Measurements from ENCODE around the gene ALK.

ALK gene

GRCh38 chr2:29802986-29803385 is 118.4 kb downstream of the ALK start:
- no peak for TF ChIP-seq TAF1 (IDR thresholded peaks at IDR 0.05; ENCODE audit: borderline replicate concordance, insufficient read depth, low read length)
- TF ChIP-seq SIN3A (IDR thresholded peaks at IDR 0.05; ENCODE audit: borderline replicate concordance, insufficient read depth, low read length): no peak
- TF ChIP-seq POLR2AphosphoS5 (IDR thresholded peaks at IDR 0.05; ENCODE audit: low read depth, low read length): no peak
- no peak for TF ChIP-seq FOXP2 (optimal IDR thresholded peaks at IDR 0.05; ENCODE audit: borderline replicate concordance, extremely low read depth, extremely low read length, insufficient read depth)
- TF ChIP-seq, protein P1, sequence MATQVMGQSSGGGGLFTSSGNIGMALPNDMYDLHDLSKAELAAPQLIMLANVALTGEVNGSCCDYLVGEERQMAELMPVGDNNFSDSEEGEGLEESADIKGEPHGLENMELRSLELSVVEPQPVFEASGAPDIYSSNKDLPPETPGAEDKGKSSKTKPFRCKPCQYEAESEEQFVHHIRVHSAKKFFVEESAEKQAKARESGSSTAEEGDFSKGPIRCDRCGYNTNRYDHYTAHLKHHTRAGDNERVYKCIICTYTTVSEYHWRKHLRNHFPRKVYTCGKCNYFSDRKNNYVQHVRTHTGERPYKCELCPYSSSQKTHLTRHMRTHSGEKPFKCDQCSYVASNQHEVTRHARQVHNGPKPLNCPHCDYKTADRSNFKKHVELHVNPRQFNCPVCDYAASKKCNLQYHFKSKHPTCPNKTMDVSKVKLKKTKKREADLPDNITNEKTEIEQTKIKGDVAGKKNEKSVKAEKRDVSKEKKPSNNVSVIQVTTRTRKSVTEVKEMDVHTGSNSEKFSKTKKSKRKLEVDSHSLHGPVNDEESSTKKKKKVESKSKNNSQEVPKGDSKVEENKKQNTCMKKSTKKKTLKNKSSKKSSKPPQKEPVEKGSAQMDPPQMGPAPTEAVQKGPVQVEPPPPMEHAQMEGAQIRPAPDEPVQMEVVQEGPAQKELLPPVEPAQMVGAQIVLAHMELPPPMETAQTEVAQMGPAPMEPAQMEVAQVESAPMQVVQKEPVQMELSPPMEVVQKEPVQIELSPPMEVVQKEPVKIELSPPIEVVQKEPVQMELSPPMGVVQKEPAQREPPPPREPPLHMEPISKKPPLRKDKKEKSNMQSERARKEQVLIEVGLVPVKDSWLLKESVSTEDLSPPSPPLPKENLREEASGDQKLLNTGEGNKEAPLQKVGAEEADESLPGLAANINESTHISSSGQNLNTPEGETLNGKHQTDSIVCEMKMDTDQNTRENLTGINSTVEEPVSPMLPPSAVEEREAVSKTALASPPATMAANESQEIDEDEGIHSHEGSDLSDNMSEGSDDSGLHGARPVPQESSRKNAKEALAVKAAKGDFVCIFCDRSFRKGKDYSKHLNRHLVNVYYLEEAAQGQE (IDR thresholded peaks at IDR 0.05; ENCODE audit: insufficient read depth in 1 of 2, low read depth in 2 of 2, low read length in 2 of 2): no peak

GRCh38 chr2:29799628-29800027 is 121.8 kb downstream of the ALK start:
- TF ChIP-seq SIN3A (IDR thresholded peaks at IDR 0.05; ENCODE audit: borderline replicate concordance, insufficient read depth, low read length) (no peak), POLR2AphosphoS5 (IDR thresholded peaks at IDR 0.05; ENCODE audit: low read depth, low read length) (no peak), FOXP2 (optimal IDR thresholded peaks at IDR 0.05; ENCODE audit: borderline replicate concordance, extremely low read depth, extremely low read length, insufficient read depth) (no peak), TAF1 (IDR thresholded peaks at IDR 0.05; ENCODE audit: borderline replicate concordance, insufficient read depth, low read length) (no peak)
- TF ChIP-seq, protein P1 (IDR thresholded peaks at IDR 0.05; ENCODE audit: insufficient read depth in 1 of 2, low read depth in 2 of 2, low read length in 2 of 2): no peak

DNA sequence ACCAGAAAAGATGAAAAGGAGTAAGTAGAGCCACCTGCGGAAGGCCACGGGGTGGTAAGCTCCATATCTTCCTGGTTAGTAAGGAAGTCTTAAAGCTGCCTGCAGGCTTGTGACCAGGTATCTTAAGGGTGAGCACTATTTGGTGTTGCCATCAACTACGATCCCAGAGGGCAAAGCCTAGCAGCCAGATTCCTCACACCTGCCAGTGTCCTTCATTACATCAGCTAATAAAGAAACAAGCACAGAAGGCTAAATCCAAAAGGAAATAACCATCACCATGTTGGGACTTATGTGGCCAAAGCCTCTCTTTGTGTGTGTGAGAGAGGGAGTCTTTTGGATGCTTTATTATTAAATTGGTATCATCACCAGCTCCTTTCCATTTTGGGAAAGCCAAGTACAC is 123.5 kb downstream of the ALK start:
- no peak for TF ChIP-seq SIN3A (IDR thresholded peaks at IDR 0.05; ENCODE audit: borderline replicate concordance, insufficient read depth, low read length)
- TF ChIP-seq TAF1 (IDR thresholded peaks at IDR 0.05; ENCODE audit: borderline replicate concordance, insufficient read depth, low read length): no peak
- TF ChIP-seq FOXP2 (optimal IDR thresholded peaks at IDR 0.05; ENCODE audit: borderline replicate concordance, extremely low read depth, extremely low read length, insufficient read depth): no peak
- no peak for TF ChIP-seq POLR2AphosphoS5 (IDR thresholded peaks at IDR 0.05; ENCODE audit: low read depth, low read length)
- TF ChIP-seq, protein P1 (IDR thresholded peaks at IDR 0.05; ENCODE audit: insufficient read depth in 1 of 2, low read depth in 2 of 2, low read length in 2 of 2): no peak

GRCh38 chr2:29796446-29796845 is 124.9 kb downstream of the ALK start:
- TF ChIP-seq, protein P1 (IDR thresholded peaks at IDR 0.05; ENCODE audit: insufficient read depth in 1 of 2, low read depth in 2 of 2, low read length in 2 of 2): no peak
- no peak for TF ChIP-seq TAF1 (IDR thresholded peaks at IDR 0.05; ENCODE audit: borderline replicate concordance, insufficient read depth, low read length)
- TF ChIP-seq SIN3A (IDR thresholded peaks at IDR 0.05; ENCODE audit: borderline replicate concordance, insufficient read depth, low read length): no peak
- no peak for TF ChIP-seq POLR2AphosphoS5 (IDR thresholded peaks at IDR 0.05; ENCODE audit: low read depth, low read length)
- TF ChIP-seq FOXP2 (optimal IDR thresholded peaks at IDR 0.05; ENCODE audit: borderline replicate concordance, extremely low read depth, extremely low read length, insufficient read depth): no peak
